Type B pancreatic cell (in vitro differentiated cells): ENCODE data around the gene STARD5. TPM values are rescaled to one million over a fixed set of nuclear protein-coding genes. Genes with fewer than 3 reads are reported as not detected.
A peak's percentile ranks its signal among the peaks of the same experiment; 100 is the strongest.
"Not testable (repeated sequence)": the region's sequence is repeated elsewhere in the genome, so short reads cannot be mapped to it uniquely, and the experiment has no call there.

Source experiments
- DNase-seq: peaks from one replicate; pipeline ENCODE4 v3.0.0; 2021; ENCODE audit warnings: mixed read lengths; ENCODE audit not compliant: unreplicated experiment; ENCODE audit errors: extremely low spot score
- H3K27ac Mint-ChIP-seq: 2 replicates; pipeline ENCODE4 v1.8.0; 2021; ENCODE audit warnings: mild to moderate bottlenecking, mixed read lengths
- H3K27me3 Mint-ChIP-seq: 2 replicates; pipeline ENCODE4 v1.8.0; 2021; ENCODE audit warnings: mixed read lengths
- H3K36me3 Mint-ChIP-seq: 2 replicates; pipeline ENCODE4 v1.8.0; 2021; ENCODE audit warnings: mixed read lengths
- H3K4me1 Mint-ChIP-seq: one replicate; pipeline ENCODE4 v1.8.0; 2021; ENCODE audit warnings: mixed read lengths; ENCODE audit not compliant: unreplicated experiment
- H3K4me3 Mint-ChIP-seq: 2 replicates; pipeline ENCODE4 v1.8.0; 2021; ENCODE audit warnings: mild to moderate bottlenecking, mixed read lengths
- H3K9me3 Mint-ChIP-seq: 2 replicates; pipeline ENCODE4 v1.8.0; 2021; ENCODE audit warnings: mixed read lengths
- CTCF ChIP-seq: fragments of 200-600 bp; sonication (generic); conservative IDR thresholded peaks from 2 replicates; pipeline ENCODE4 v1.5.0; 2021; ENCODE audit warnings: antibody characterized with exemption, mild to moderate bottlenecking
- total RNA-seq: library from RNA; stranded (reverse); gene quantifications from 2 replicates; pipeline ENCODE4 v1.2.1, GENCODE V29; 2021; ENCODE audit warnings: low replicate concordance

Gene STARD5
- total RNA-seq, 1 donor from 2014 or later: 7.8 TPM

GRCh38 chr15:81332326-81332725, 8.4 kb upstream of the STARD5 start:
- TF ChIP-seq CTCF: no peak
- Mint-ChIP-seq H3K4me3 (no peak overlapping the region), H3K36me3 (no peaks in the 10 kb centered on the region), H3K27me3 (peaks cover 5% of the 10 kb centered on the region), H3K4me1 (peaks cover 4% of the 10 kb centered on the region), H3K9me3 (no peaks in the 10 kb centered on the region), H3K27ac (no peak overlapping the region)
- DNase-seq: peak; percentile 42

- Mint-ChIP-seq H3K9me3 (no peaks in the 10 kb centered on the region), H3K4me1 (peaks cover 4% of the 10 kb centered on the region), H3K27me3 (peaks cover 5% of the 10 kb centered on the region), H3K4me3 (no peak overlapping the region), H3K27ac (no peak overlapping the region), H3K36me3 (no peaks in the 10 kb centered on the region)
- no peak for TF ChIP-seq CTCF
- DNase-seq: peak; percentile 43
Observed at GRCh38 chr15:81331600-81331999, 7.7 kb upstream of the STARD5 start.

GRCh38 chr15:81331141-81331540, 7.2 kb upstream of the STARD5 start:
- H3K4me1 Mint-ChIP-seq, H3K27ac Mint-ChIP-seq, H3K4me3 Mint-ChIP-seq, H3K36me3 Mint-ChIP-seq, H3K9me3 Mint-ChIP-seq, H3K27me3 Mint-ChIP-seq: not testable (repeated sequence)
- peak; percentile 18 for DNase-seq

- no peak for DNase-seq
- no peak overlapping the region for H3K27ac Mint-ChIP-seq
Observed at GRCh38 chr15:81330366-81331090, 6.6 kb upstream of the STARD5 start.

GRCh38 chr15:81329446-81329845, 5.5 kb upstream of the STARD5 start:
- TF ChIP-seq CTCF: no peak

More at GRCh38 chr15:81330366-81331090, 6.6 kb upstream of the STARD5 start:
- no peak overlapping the region for H3K4me3 Mint-ChIP-seq
- TF ChIP-seq CTCF: no peak
- H3K36me3 Mint-ChIP-seq: no peaks in the 10 kb centered on the region
- H3K4me1 Mint-ChIP-seq: peaks cover 4% of the 10 kb centered on the region
- H3K9me3 Mint-ChIP-seq: no peaks in the 10 kb centered on the region
- H3K27me3 Mint-ChIP-seq: peaks cover 5% of the 10 kb centered on the region

GRCh38 chr15:81327516-81327915, 3.6 kb upstream of the STARD5 start:
- H3K9me3 Mint-ChIP-seq: no peaks in the 10 kb centered on the region
- no peak overlapping the region for H3K4me3 Mint-ChIP-seq
- no peak overlapping the region for H3K27ac Mint-ChIP-seq
- no peak for DNase-seq
- H3K4me1 Mint-ChIP-seq: peaks cover 19% of the 10 kb centered on the region
- no peak for TF ChIP-seq CTCF
- peaks cover under 1% of the 10 kb centered on the region for H3K36me3 Mint-ChIP-seq
- H3K27me3 Mint-ChIP-seq: peaks cover 12% of the 10 kb centered on the region

More at GRCh38 chr15:81329446-81329845, 5.5 kb upstream of the STARD5 start:
- Mint-ChIP-seq H3K27ac (no peak overlapping the region), H3K4me3 (no peak overlapping the region), H3K4me1 (peaks cover 8% of the 10 kb centered on the region), H3K36me3 (no peaks in the 10 kb centered on the region), H3K9me3 (no peaks in the 10 kb centered on the region), H3K27me3 (peaks cover 9% of the 10 kb centered on the region)
- no peak for DNase-seq
